NCI-H1436 (cell line): ENCODE measurements around the gene GPHB5.
"Not testable (repeated sequence)": the region's sequence is repeated elsewhere in the genome, so short reads cannot be mapped to it uniquely, and the experiment has no call there.

Experiments used
- DNase-seq: peaks from one replicate; lab custom pipeline; 2025; lab: John Stamatoyannopoulos, UW

GPHB5 gene, protein sequence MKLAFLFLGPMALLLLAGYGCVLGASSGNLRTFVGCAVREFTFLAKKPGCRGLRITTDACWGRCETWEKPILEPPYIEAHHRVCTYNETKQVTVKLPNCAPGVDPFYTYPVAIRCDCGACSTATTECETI

DNA sequence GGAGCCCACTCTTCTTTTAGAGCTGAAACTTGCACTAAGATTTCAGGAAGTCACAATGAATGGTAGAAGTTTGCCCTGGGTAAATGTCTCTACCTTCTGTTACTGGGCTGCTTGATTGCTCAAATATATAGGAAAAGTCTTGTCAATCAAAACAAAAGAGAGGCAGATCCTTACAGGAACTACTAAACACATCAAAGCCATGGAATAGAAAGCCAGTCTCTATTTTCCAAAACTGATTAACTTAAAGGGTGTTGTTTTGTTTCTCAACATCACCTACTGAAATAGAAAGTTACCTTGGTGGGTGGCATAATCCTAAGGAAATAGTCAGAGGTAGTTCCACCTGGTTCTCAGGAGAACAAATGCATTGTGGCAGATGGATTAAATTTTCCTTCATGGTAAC lies at the start of gene GPHB5:
GPHB5 (minus strand) TSS at position 101 of the 400 bp plus-strand sequence. CDS start 1,086 bp downstream, outside the sequence.
- no peak for DNase-seq

DNA sequence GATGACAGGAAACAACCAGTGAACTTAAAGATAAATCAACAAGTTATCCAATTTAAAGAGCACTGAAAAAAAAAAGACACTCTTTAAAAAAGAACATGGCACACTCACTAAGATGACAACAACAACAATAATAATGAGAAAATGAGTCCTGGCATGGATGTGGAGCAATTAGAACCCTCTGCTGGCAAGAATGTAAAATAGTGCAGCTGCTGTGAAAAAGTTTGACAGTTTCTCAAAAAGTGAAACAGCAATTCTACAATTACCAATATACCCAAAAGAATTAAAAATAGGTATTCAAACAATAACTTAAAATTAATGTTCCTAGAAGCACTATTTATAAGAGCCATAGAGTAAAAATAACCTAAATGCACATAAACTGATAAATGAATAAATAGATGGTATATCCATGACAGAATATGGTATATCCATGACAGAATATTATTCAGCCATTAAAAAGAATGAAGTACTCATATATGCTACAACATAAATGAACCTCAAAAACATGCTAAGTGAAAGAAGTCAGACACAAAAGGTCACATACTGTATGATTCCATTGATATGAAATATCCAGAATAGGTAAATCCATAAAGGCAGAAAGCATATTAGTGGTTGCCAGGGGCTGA lies 49.1 kb upstream of the GPHB5 start:
- no peak for DNase-seq

DNA sequence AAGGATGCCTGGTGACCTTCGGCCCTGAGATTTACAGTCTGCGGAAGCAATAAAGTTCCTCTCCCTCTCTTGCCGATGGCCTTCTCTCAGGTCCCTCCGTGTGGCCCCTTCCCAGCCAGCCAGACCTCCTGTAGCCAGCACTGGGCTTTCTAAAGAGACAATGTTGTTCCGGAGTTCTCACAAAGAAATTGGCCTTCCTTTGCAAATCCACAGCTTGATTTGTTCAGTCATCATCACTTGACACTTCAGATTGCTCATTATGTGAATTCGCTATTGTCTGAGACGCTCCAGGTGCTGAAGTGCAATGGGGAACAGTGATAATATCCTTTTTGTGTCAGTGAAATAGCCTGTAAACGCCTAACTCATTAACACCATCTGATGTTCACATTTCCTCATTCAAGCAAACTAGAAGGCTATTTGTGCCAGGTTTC lies 43.7 kb upstream of the GPHB5 start:
- DNase-seq, result peak; percentile 70

DNA sequence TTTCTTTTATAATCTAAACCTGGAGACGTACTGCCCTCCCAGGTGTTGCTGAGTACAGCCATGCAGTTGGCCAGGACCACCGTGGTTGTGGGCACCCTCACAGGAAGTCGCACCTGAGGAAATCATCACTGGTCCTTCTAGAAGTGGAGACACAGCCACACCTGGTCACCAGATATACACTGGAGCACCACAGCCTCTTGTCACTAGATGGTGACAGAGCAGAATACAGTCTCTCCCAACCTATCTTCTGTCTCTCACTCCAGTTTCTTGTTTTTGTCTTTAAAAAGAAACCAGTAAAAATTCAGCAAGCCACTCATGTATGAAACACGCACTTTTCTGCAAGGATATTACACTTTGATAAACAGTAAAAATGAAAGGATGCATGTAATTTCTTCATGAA lies 43.1 kb upstream of the GPHB5 start:
- peak; percentile 3 for DNase-seq

DNA sequence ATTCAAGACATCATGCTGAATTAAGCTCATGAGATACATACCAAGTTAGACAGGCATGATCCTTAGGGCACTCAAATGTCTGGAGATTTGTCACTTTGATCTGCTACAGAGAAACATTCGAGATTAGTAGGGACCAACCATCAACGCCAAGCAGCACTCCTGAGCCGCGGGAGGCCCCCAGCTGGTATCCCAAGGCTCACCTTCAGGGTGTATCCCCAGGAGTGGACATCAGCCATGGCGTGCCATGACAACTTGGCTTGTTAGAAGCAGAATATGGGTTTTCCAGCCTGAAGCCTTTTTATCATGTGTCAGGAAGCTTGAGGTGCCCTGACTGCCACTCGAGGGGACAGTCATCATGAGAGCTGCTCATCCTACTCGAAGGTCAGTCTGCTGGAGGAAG lies 39.1 kb upstream of the GPHB5 start:
- DNase-seq, result no peak

DNA sequence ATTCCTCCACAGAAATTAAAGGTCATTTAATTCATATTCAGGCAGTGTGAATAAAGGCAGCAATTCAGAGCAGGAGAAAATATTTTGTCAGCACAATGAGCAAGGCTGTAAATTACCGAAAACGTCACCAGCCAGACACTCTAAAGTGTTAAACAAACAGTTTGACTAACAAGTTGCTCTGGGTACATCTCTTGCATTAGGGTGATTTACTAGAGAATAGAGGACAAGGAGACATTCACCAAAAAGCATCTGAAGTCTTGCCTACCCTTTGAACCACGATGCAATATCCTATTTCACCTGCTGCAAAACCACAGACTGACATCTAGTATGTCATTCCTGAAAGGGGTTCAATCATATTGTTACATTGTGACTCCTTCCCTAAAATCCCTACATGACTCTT lies 27.1 kb upstream of the GPHB5 start:
- peak; percentile 55 for DNase-seq

DNA sequence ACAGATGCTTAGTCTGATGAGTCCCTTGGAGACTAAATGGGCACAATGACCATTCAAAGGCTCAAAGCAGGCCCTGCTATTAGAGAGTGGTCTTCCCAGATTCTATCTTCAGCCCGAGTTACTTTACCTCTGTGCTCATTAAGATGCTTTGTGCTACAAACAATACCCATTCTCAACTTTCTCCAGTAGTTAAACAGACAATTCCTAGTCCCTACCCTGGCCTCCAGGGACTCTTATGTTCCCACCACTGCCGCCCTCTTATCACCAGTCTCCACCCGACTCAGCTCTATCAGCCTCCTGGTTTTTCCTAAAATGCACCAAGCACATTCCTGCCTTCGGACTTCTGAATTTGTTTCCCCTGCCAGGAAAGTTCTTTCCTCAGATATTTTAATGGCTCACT lies 25.6 kb upstream of the GPHB5 start:
- DNase-seq, result no peak

DNA sequence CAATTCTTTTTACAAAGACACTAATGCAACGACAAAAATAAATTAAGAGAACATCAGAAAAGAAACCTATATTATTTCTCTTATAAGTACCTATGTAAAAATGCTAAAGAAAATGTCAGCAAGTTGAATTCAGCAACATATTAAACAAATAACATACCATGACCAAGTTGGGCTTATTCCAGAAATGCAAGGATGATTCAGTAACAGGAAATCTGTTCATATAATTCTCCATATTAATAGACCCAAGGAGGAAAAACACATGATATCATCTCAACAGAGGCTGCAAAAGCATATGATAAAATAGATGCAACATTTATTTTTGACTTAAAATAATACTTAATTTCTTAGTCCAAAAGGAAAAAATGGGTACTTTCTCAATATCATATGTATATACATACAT lies 25.1 kb upstream of the GPHB5 start:
- DNase-seq, result no peak

DNA sequence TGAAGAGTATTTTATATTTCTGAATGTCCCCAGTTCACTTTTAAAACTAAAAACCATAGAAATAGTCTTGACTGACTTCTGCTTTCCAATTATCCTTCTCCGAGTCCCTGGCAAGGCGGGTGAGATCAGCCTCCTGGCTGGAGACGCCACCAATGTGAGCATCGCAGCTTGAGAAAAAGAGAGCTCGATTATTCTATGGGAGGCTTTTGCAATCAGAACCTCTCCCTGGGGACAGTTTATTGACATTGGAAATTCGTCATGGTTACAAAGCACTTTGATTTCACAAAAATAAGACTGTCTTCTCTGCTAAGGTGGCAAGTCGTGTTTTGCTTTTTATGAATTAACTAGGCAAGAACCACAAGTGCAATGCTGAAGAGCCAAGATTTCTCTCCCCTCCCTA lies 23.6 kb upstream of the GPHB5 start:
- DNase-seq, result peak; percentile 42

DNA sequence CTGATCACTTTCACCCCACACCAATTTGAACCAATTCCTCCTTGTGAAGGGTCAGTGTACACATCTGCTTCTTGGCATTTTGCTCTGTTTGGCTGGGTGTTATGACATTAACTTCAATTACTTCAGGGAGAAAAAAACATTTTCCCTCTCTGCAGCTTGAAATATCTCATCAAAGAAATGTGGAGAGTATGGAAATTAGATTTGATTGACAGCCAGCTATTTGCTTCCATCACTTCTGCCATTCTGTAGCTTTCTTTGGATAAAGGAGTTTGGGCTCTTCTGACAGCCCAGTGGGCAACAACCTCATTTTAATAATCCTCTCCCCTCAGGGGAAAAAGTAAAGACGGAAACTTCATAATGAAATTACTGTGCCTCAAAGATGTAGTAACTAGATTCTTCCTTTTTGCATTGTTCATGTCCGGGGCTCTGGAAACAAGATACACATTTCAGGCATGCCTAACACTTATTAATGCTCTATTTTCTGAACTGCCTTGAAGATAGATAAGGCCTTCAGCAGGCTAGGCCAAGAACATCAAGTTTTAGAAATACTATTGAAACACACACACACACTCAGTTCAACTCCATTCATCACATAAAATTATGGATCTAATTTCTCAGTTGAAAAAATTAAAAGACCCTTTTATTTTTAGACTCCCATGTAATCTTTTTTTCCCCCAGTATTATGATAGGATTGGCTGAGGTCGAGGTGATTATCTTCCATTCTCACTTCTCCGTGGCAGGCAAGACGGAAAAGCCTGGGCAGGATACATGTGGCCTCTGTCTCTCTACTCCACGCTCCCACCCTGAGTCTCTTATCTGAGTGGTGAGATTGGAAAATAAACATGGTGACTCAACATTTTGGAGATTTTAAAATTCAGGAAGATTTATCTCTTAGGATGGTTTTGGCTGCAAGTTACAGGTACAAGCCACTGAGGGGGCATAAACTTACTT lies 10.3 kb upstream of the GPHB5 start:
- no peak for DNase-seq

DNA sequence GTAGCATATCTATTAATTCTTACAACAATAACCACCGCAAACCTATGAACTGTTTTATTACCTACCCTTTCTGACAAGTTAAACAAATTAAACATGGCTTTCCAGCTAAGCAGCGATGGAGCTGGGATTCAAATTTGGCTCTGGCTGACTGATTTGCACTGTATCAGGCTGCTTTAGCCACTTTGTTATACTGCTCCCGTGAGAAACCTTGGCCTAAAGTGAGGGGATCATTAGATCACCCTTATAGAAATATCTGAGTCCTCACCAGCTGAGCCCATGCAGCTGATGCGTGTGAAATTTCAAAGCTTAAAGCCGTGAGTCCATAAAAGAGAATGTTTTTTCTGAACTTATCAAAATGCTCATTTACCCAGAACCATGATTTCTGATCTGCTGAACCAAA lies 8.1 kb upstream of the GPHB5 start:
- DNase-seq, result no peak

DNA sequence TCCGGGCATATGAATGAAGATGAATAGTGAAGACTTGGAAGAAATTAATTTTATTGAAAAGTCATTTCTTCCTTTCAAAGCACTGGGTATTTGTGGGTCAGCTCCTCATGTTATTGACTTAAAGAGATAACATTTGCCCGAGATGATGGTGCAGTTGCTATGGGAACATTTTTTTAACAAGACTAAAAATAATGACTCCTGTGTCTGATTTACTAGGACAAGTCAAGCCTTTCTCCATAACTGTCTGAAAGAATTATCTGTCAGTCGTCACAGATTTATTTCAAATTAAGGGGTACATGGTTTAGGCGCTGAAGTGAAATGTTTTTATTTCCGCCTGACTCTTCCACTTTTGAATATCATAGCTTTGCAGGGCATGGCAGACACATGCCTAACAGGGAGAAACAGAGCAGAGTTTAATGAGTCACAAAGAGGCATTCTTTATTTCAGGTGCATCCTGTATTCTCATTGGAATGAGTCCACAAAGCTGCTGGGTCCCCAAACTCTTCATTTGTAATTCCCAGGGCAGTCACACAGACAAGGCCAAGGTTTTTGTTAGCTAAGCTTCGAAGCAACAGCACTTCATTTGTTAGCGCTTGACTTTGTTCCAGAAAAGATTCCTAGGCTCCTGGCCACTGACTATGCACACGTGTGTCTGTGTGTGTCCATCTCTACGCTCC lies 4.3 kb upstream of the GPHB5 start:
- DNase-seq, result no peak

DNA sequence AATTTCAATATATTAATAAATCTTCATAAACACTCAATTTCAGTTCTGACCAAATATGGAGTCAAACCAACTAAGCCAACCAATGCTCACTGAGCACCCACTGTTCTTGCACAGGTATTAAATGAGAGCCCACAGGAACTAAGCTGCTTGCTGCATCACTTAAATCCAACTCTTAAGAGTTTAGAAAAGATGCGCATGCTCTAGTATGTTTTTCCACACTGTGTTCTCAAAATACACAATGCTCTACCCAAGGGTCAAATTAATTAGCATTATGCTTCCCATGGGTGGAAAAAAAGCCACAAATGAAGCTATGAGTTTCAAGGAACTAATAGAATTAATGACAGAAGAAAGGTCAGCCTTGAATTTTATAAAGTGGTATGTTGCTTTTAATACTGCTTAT lies 3.7 kb upstream of the GPHB5 start:
- no peak for DNase-seq

DNA sequence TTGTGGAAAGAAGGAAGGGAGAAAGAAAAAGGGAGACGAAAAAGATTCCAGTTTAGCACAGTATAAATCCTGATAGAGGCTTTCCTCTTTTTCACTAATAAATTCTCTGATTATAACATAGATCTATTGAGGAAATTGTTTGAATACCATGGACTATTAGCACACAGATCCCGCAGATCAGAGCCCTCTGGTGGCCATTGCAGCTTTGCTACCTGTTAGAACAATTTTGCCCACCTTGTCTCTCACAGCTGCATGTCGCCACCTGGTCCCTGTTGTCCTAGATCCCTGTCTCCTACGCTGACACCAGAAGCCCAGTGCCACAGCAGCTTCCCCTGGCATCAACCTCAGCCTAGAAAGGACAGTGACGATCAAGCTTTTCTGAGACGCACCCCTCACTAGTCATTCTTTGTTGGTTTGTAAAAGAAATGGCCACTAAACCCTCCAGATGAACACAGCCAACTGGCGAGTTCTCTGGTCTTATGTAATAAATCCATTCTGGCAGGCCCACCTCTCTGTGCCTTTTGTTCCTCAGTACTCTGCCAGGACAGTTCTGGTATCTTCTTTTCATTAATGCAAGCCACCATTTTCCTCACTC lies 9.9 kb downstream of the GPHB5 start:
- peak; percentile 23 for DNase-seq

DNA sequence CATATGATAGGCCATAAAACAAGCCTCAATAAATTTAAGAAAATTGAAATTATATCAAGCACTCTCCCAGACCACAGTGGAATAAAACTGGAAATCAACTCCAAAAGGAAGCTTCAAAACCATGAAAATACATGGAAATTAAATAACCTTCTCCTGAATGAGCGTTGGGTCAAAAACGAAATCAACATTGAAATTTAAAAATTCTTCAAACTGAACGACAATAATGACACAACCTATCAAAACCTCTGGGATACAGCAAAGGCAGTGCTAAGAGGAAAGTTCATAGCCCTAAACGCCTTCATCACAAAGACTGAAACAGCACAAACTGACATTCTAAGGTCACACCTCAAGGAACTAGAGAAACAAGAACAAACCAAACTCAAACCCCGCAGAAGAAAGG lies 14.3 kb downstream of the GPHB5 start:
- not testable (repeated sequence) for DNase-seq

DNA sequence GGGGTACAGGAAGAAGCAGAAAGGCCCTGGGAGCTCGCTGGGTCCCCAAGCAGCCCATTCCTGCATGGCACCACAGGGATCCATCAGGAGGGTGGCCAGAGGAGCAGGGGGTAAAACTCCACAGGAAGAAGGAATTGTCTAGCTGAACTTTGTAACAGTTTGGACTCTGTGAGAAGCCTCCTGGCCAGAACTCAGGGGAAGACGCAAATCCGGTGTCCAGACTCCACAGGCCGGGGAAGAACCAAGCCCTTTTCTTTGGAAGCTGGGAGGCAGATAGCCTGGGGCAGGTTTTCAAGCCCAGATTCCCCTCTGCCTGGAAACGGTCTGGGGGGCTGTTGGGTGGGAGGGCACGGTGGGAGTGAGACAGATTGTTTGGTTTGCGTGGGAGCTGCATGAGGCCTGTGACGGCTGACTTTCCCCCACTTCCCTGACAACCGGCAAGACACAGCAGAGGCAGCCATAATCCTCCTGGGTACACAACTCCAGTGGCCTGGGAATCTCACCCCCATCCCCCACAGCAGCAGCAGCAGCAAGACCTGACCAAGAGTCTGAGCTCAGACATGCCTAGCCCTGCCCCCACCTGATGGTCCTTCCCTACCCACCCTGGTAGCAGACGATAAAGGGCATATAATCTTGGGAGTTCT lies 16.7 kb downstream of the GPHB5 start:
- no peak for DNase-seq

DNA sequence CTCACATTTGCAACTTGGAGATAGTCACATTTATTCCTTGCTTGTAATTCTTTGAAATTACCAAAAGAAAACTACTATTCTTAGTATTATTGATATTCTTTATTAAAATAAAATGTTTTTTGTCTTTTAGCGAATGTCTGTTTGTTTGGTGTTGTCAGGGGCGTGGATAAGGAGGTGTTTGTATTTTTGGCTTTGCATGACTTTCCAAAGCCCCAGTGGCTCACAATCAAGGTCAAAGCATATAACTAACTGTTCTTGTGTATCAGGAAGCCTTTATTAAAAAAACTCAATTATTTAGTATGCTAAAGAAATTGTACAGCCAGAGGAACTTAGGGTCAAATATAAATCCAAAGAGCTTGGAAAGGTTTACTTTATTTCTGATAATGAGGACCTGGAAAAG lies 17.9 kb downstream of the GPHB5 start:
- DNase-seq, result no peak

DNA sequence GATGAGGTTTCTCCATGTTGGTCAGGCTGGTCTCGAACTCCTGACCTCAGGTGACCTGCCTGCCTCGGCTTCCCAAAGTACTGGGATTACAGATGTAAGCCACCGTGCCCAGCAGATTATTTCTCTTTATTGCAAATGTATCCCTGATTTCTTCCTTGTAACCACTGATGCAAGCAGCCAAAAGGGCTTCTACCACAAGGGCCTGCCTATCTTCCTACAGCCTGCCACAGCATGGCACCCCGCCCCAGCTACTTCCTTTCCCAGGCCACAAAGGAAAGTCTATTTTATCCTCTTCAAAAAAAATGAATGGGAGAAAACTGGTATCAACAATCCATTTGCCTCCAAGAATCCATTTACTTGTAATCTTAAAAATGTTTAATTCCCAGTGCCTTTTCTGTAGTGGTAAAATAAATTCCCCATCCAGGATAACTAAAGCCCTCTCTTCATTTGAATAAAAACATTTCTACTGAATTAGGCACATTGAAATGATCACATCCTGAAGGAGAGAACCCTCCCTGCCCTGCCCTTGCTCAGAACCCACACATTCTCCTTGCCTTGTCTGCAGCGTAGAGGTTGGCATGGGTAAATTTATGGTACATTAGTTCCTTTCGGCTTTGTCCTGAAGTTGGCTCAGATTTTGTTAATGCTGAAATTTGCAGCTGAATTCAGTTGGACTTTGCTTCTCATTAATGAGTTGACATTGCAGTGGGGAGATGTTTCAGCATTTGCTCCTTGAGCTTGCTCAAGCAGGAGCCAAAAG lies 19.2 kb downstream of the GPHB5 start:
- DNase-seq, result no peak

DNA sequence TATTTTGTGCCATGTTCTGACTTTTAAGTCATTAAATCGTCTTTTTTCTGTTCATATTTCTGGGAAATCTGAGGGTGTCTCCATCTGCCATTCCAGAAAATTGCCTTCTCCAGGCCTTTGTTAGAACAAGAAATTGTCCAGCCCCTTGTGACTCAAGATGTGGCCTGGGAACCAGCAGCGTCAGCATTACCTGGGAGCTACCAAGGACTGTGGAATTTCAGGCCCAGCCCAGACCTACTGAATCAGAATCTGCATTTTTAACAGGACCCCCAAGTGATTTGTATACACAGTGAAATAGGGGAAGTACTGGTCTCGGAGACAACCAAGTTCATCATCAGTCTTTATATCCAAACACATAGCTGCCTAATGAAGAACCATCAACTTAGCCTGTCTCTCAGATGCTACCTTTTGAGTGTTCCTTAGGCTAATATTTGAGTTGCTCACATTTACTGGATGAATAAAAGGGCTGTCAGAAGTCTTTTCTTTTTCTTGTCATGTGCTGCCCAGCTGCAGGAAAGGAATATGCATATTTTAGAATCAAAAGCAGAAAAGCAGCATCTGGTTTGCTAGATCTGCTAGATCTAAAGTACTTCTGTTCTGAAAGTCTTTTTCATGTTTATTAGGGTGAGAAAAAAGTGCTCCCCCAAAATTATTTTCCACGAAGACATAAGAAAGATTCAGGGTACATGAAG lies 21.2 kb downstream of the GPHB5 start:
- no peak for DNase-seq

DNA sequence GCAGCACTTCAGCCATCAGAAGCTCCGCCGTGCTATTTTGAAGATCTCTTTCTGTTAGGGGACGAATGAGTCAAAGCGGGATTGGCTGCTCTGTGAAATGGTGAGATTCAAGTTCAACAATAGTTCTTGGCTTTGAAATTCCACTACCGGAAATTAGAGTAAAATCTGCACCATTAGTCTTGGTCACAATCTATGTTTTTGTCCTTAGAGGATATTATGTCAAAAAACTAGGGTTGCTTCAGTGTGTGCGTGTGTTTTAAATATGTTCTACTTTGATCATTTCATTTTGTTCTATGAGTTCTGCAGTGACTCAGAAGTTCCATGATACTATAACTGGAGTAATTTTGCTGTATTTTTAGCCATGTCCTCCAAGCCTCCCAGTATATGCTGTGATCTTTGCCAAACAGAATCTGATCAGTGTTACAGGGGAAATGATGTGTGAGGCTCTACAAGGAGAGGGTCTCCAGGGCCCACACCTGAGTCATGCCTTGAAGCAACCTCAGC lies 22.6 kb downstream of the GPHB5 start:
- no peak for DNase-seq
